H9 (cell line): ENCODE results near the gene ASB14. TPM values are rescaled to one million over a fixed set of nuclear protein-coding genes. Genes with fewer than 3 reads are reported as not detected.

Experiments used
- DNase-seq: peaks from one replicate; pipeline ENCODE4 v3.0.0-alpha.2; 2017
- H2AFZ ChIP-seq: one replicate; pipeline ENCODE4 v1.6.1; 2013; ENCODE audit warnings: mild to moderate bottlenecking, low read length, control low read depth, moderate library complexity
- H2AK5ac ChIP-seq: 2 replicates; pipeline ENCODE4 v1.6.1; 2013; ENCODE audit warnings: low read length, control low read depth, mixed read lengths; ENCODE audit not compliant: insufficient read length
- H2BK120ac ChIP-seq: one replicate; pipeline ENCODE4 v1.6.1; 2013; ENCODE audit warnings: low read depth, mild to moderate bottlenecking, low read length, control low read depth, inconsistent platforms; ENCODE audit not compliant: poor library complexity, severe bottlenecking
- H2BK12ac ChIP-seq: 2 replicates; pipeline ENCODE4 v1.6.1; 2013; ENCODE audit warnings: low read length, control low read depth, mixed read lengths, low read depth; ENCODE audit not compliant: insufficient read length
- H2BK15ac ChIP-seq: 2 replicates; pipeline ENCODE4 v1.6.1; 2013; ENCODE audit warnings: low read depth, low read length, control low read depth
- H2BK20ac ChIP-seq: one replicate; pipeline ENCODE4 v1.6.1; 2013; ENCODE audit warnings: low read depth, mild to moderate bottlenecking, low read length, control low read depth, inconsistent platforms; ENCODE audit not compliant: poor library complexity, severe bottlenecking
- H2BK5ac ChIP-seq: 2 replicates; pipeline ENCODE4 v1.6.1; 2013; ENCODE audit warnings: low read length, control low read depth, mixed read lengths; ENCODE audit not compliant: insufficient read length
- H3K14ac ChIP-seq: 2 replicates; pipeline ENCODE4 v1.6.1; 2013; ENCODE audit warnings: low read length, control low read depth; ENCODE audit not compliant: insufficient read depth
- H3K18ac ChIP-seq: 2 replicates; pipeline ENCODE4 v1.6.1; 2013; ENCODE audit warnings: low read depth, mild to moderate bottlenecking, mixed read lengths, low read length, control low read depth; ENCODE audit not compliant: insufficient read length
- H3K23ac ChIP-seq: 2 replicates; pipeline ENCODE4 v1.6.1; 2013; ENCODE audit warnings: low read length, control low read depth, mixed read lengths, low read depth; ENCODE audit not compliant: insufficient read length
- H3K23me2 ChIP-seq: 2 replicates; pipeline ENCODE4 v1.6.1; 2013; ENCODE audit warnings: low read depth, mild to moderate bottlenecking, mixed read lengths, low read length, control low read depth; ENCODE audit not compliant: insufficient read length, poor library complexity, severe bottlenecking
- H3K27ac ChIP-seq: 2 replicates; pipeline ENCODE4 v1.5.1; 2013; ENCODE audit warnings: low read length, control low read depth, mixed read lengths, low read depth; ENCODE audit not compliant: insufficient read length
- H3K27me3 ChIP-seq: 2 replicates; pipeline ENCODE4 v1.6.1; 2013; ENCODE audit warnings: low read length, control low read depth, inconsistent platforms; ENCODE audit not compliant: insufficient read depth
- H3K4ac ChIP-seq: 2 replicates; pipeline ENCODE4 v1.6.1; 2013; ENCODE audit warnings: low read depth, mild to moderate bottlenecking, control low read depth, inconsistent platforms, low read length, moderate library complexity
- H3K4me1 ChIP-seq: 2 replicates; pipeline ENCODE4 v1.6.1; 2013; ENCODE audit warnings: low read length, control low read depth, inconsistent platforms; ENCODE audit not compliant: insufficient read depth
- H3K4me2 ChIP-seq: 2 replicates; pipeline ENCODE4 v1.6.1; 2013; ENCODE audit warnings: low read length, control low read depth, mixed read lengths; ENCODE audit not compliant: insufficient read length, insufficient read depth
- H3K56ac ChIP-seq: 2 replicates; pipeline ENCODE4 v1.6.1; 2013; ENCODE audit warnings: low read depth, mild to moderate bottlenecking, mixed read lengths, low read length, control low read depth; ENCODE audit not compliant: insufficient read length
- H3K79me1 ChIP-seq: 2 replicates; pipeline ENCODE4 v1.6.1; 2013; ENCODE audit warnings: low read depth, mild to moderate bottlenecking, moderate library complexity, low read length, control low read depth, inconsistent platforms; ENCODE audit not compliant: insufficient read depth, poor library complexity, severe bottlenecking
- H3K79me2 ChIP-seq: 2 replicates; pipeline ENCODE4 v1.6.1; 2013; ENCODE audit warnings: low read length, control low read depth, inconsistent platforms; ENCODE audit not compliant: insufficient read depth
- H3K9ac ChIP-seq: 2 replicates; pipeline ENCODE4 v1.6.1; 2013; ENCODE audit warnings: low read length, control low read depth, mixed read lengths; ENCODE audit not compliant: insufficient read length; ENCODE audit errors: extremely low read depth
- H3K9me3 ChIP-seq: one replicate; pipeline ENCODE4 v1.6.1; 2013; ENCODE audit warnings: low read depth, low read length, inconsistent platforms; ENCODE audit not compliant: control insufficient read depth
- H3T11ph ChIP-seq: one replicate; pipeline ENCODE4 v1.6.1; 2013; ENCODE audit warnings: mild to moderate bottlenecking, low read length, control low read depth, inconsistent platforms
- H4K20me1 ChIP-seq: one replicate; pipeline ENCODE4 v1.6.1; 2013; ENCODE audit not compliant: control insufficient read depth, insufficient read length, insufficient read depth
- H4K5ac ChIP-seq: 2 replicates; pipeline ENCODE4 v1.6.1; 2013; ENCODE audit warnings: low read depth, mild to moderate bottlenecking, mixed read lengths, low read length, control low read depth; ENCODE audit not compliant: insufficient read length
- H4K8ac ChIP-seq: replicated peaks from 2 replicates; pipeline ENCODE4 v1.6.1; 2013; ENCODE audit warnings: low read length, control low read depth, mixed read lengths, low read depth; ENCODE audit not compliant: insufficient read length
- H4K91ac ChIP-seq: 2 replicates; pipeline ENCODE4 v1.6.1; 2013; ENCODE audit warnings: low read depth, mild to moderate bottlenecking, moderate library complexity, mixed read lengths, low read length, control low read depth; ENCODE audit not compliant: insufficient read length
- H3K27ac Mint-ChIP-seq, 3 experiments: 2 replicates in 2 of 3; 3 replicates in 1 of 3; pipeline ENCODE4 v1.8.0; 2020 to 2021; ENCODE audit warnings: mixed read lengths in 3 of 3, mild to moderate bottlenecking in 1 of 3, moderate library complexity in 1 of 3
- H3K27me3 Mint-ChIP-seq: 2 replicates; pipeline ENCODE4 v1.8.0; 2021; ENCODE audit warnings: low read depth, mild to moderate bottlenecking, moderate library complexity, mixed read lengths
- H3K36me3 Mint-ChIP-seq, 3 experiments: 2 replicates in 2 of 3; 3 replicates in 1 of 3; pipeline ENCODE4 v1.8.0; 2020 to 2021; ENCODE audit warnings: low read depth in 3 of 3, mixed read lengths in 3 of 3; ENCODE audit not compliant: insufficient read depth in 1 of 3
- H3K4me1 Mint-ChIP-seq, 2 experiments: 2 replicates each; pipeline ENCODE4 v1.8.0; 2020; ENCODE audit warnings: mixed read lengths in 2 of 2
- H3K4me3 Mint-ChIP-seq, 2 experiments: 2 replicates in 1 of 2; 3 replicates in 1 of 2; pipeline ENCODE4 v1.8.0; 2020 to 2021; ENCODE audit warnings: mild to moderate bottlenecking in 2 of 2, mixed read lengths in 2 of 2, moderate library complexity in 1 of 2
- H3K9me3 Mint-ChIP-seq, 2 experiments: 2 replicates in 1 of 2; 3 replicates in 1 of 2; pipeline ENCODE4 v1.8.0; 2020; ENCODE audit warnings: mild to moderate bottlenecking in 2 of 2, mixed read lengths in 2 of 2, moderate library complexity in 1 of 2
- CTCF ChIP-seq: fragments of 200-600 bp; sonication (generic); conservative IDR thresholded peaks from 3 replicates; pipeline ENCODE4 v1.8.0; 2021; ENCODE audit warnings: antibody characterized with exemption, mild to moderate bottlenecking
- WGBS: extraction: QIAGEN DNeasy Blood & Tissue Kit; methylation state at CpG from one replicate; pipeline ENCODE4 v1.1.7; 2013; ENCODE audit warnings: missing lambda C conversion rate, low lambda C conversion rate, mixed read lengths; ENCODE audit not compliant: insufficient read length; ENCODE audit errors: extremely low coverage; 5-methylcytosine and 5-hydroxymethylcytosine counted together
- total RNA-seq: library from RNA; stranded (reverse); gene quantifications from 2 replicates; pipeline ENCODE4 v1.2.1, GENCODE V29; 2021

Gene ASB14
- total RNA-seq, 1 experiment from 2014 or later: not detected

DNA sequence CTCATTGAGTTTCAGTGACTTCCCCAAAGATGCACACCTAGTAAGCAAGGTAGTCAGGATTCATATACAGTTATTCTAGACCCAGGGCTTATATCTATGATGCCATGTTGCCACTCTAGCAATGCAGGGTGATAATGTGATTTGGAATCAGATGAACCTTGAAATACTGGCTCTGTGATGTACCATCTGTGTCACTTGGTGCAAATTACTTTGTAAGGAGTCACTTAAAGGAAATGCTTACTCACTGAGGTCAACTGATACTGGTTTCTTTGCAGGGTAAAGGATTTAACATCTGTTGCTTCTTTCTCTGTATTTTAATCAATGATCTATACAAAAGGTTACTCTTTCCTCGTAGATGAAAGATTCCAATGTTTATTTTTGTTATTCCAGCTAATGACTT is 10.8 kb downstream of the ASB14 start:
- Histone ChIP-seq H3T11ph (no peak overlapping the region), H2BK12ac (no peak overlapping the region), H3K4ac (no peak overlapping the region), H2AFZ (no peak overlapping the region), H3K27ac (no peak overlapping the region), H2BK20ac (no peak overlapping the region), H3K14ac (no peak overlapping the region), H4K20me1 (no peaks in the 10 kb centered on the region), H3K18ac (no peak overlapping the region), H4K8ac (no peak overlapping the region), H2BK15ac (no peak overlapping the region), H4K5ac (no peak overlapping the region), H3K4me2 (no peak overlapping the region), H3K4me1 (no peaks in the 10 kb centered on the region), H3K79me2 (no peaks in the 10 kb centered on the region), H3K9ac (no peak overlapping the region), H3K79me1 (no peaks in the 10 kb centered on the region), H3K9me3 (no peaks in the 10 kb centered on the region), H2AK5ac (no peak overlapping the region), H3K23me2 (no peaks in the 10 kb centered on the region), H3K23ac (no peak overlapping the region), H2BK5ac (no peak overlapping the region), H4K91ac (no peak overlapping the region), H3K27me3 (no peaks in the 10 kb centered on the region), H2BK120ac (no peak overlapping the region), H3K56ac (no peak overlapping the region)
- WGBS: no CpG with 5 or more reads among the region's 1 CpG
- no peaks in the 10 kb centered on the region for H3K4me1 Mint-ChIP-seq
- no peak overlapping the region for H3K27ac Mint-ChIP-seq
- DNase-seq: no peak
- H3K36me3 Mint-ChIP-seq: peaks cover 2 to 7% (median 5%) of the 10 kb centered on the region in 3 experiments; a peak in 4 of 7 replicates
- peaks cover 1% of the 10 kb centered on the region; the same call in 1 of the 2 replicates for H3K27me3 Mint-ChIP-seq
- no peak overlapping the region for H3K4me3 Mint-ChIP-seq
- H3K9me3 Mint-ChIP-seq: peaks cover 13% of the 10 kb centered on the region in 2 experiments; a peak in 4 of 5 replicates
- TF ChIP-seq CTCF: no peak
